Upper lobe of right lung (tissue), 1 donor: Measurements from ENCODE around the gene FLII. TPM values are rescaled to one million over a fixed set of nuclear protein-coding genes. Genes with fewer than 3 reads are reported as not detected.

Experiments
- ATAC-seq: fragments of 200-7000 bp; cut with Tn5 transposase; one replicate; pipeline ENCODE4 v1.9.1; 2020; ENCODE audit warnings: mild to moderate bottlenecking, moderate library complexity
- DNase-seq: peaks from one replicate; pipeline ENCODE4 v3.0.0-alpha.2; 2020
- H3K27ac ChIP-seq: fragments of 200-600 bp; one replicate; pipeline ENCODE4 v1.8.0; 2022
- H3K27me3 ChIP-seq: fragments of 200-600 bp; one replicate; pipeline ENCODE4 v1.8.0; 2022; ENCODE audit warnings: mild to moderate bottlenecking
- H3K36me3 ChIP-seq: fragments of 200-600 bp; one replicate; pipeline ENCODE4 v1.8.0; 2022
- H3K4me1 ChIP-seq: fragments of 200-600 bp; one replicate; pipeline ENCODE4 v1.8.0; 2022
- H3K4me3 ChIP-seq: fragments of 200-600 bp; one replicate; pipeline ENCODE4 v1.8.0; 2022; ENCODE audit warnings: mild to moderate bottlenecking
- H3K9me3 ChIP-seq: fragments of 200-600 bp; one replicate; pipeline ENCODE4 v1.8.0; 2022
- CTCF ChIP-seq: fragments of 200-600 bp; IDR thresholded peaks from one replicate; pipeline ENCODE4 v1.8.0; 2022; ENCODE audit warnings: antibody characterized with exemption
- intact Hi-C: fragments of 100-400 bp; cut with DNase I; formaldehyde crosslinking; loops from one replicate; pipeline ENCODE4 v1.11.0; 2022
- total RNA-seq: library from RNA; stranded (reverse); fragmentation: NEBNext Ultra II Directional; extraction: Animal tissue kit (Norgen Biotek cat#: 25700); gene quantifications from one replicate; pipeline ENCODE4 v1.2.1, GENCODE V29; 2021
- donor health status: DM: no; HTN: yes; CAD: no; lungs with severe emphysema.

FLII gene
- total RNA-seq, 1 donor from 2014 or later, result 295 TPM

GRCh38 chr17:18257982-18258355 is 569 bp downstream of the FLII start:
- H3K4me3 ChIP-seq, result peak overlapping the region; percentile 99
- peak; percentile 90 for DNase-seq
- ATAC-seq, result peak; percentile 68
- peaks cover 39% of the 10 kb centered on the region for H3K36me3 ChIP-seq
- H3K27ac ChIP-seq, result peak overlapping the region; percentile 98
- peak; percentile 7 for TF ChIP-seq CTCF
- H3K4me1 ChIP-seq, result peaks cover 41% of the 10 kb centered on the region
- no peaks in the 10 kb centered on the region for H3K9me3 ChIP-seq
- no peaks in the 10 kb centered on the region for H3K27me3 ChIP-seq
- intact Hi-C loops, result no loop called here

- intact Hi-C loops, result no loop called here
- Histone ChIP-seq H3K36me3 (peaks cover 43% of the 10 kb centered on the region), H3K4me1 (peaks cover 39% of the 10 kb centered on the region), H3K9me3 (no peaks in the 10 kb centered on the region), H3K27ac (peak overlapping the region; percentile 98), H3K4me3 (peak overlapping the region; percentile 99), H3K27me3 (no peaks in the 10 kb centered on the region)
- TF ChIP-seq CTCF, result no peak
- DNase-seq, result peak; percentile 84
- ATAC-seq, result peak; percentile 30
Measured at GRCh38 chr17:18257268-18257981, 1.1 kb downstream of the FLII start.

DNA sequence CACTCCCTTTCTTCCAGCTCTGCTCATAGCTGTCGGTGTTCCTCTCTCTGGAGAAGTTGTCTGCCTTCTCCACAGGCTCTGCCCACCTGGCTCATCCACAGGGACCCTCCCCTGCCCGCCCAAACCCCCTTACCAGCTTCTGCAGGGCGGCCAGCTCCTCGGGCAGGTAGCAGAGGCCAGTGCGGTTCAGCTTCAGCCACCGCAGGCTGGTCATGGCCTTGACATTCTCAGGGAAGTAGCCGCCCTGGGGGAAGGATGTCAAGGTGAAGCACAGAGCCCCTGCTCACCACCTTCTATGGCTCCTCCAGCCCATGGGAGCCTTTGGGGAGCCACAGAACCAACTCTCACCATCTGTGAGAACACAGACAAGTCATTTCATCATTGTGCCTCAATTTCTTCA is 1.8 kb downstream of the FLII start:
- no peak for TF ChIP-seq CTCF
- DNase-seq, result no peak
- intact Hi-C loops, result no loop called here
- Histone ChIP-seq H3K36me3 (peaks cover 50% of the 10 kb centered on the region), H3K4me3 (peak overlapping the region; percentile 99), H3K4me1 (peaks cover 33% of the 10 kb centered on the region), H3K9me3 (no peaks in the 10 kb centered on the region), H3K27ac (peak overlapping the region; percentile 98), H3K27me3 (no peaks in the 10 kb centered on the region)
- ATAC-seq, result no peak

DNA sequence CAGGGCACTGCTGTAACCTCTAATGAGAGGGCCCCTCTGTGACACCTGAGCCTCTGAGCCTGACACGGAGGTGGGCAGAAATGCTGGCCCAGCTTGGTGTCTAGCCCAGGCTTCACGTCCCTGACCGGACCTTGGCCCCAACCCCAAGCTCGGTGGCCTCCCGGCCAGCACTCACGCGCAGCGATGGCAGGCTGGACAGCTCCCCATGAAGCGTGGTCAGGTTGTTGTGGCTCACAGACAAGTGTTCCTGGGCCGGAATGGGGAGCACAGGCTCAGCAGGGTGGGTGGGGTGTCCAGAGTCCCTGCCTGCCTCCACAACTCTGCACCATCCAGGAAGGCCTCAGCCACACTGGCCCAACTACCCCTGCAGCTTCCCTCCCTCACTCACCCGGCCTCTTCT is 2.2 kb downstream of the FLII start:
- DNase-seq (no peak), ATAC-seq (no peak)
- Histone ChIP-seq H3K27me3 (no peaks in the 10 kb centered on the region), H3K4me3 (no peak overlapping the region), H3K27ac (no peak overlapping the region), H3K36me3 (peaks cover 54% of the 10 kb centered on the region), H3K9me3 (no peaks in the 10 kb centered on the region), H3K4me1 (peaks cover 29% of the 10 kb centered on the region)
- no peak for TF ChIP-seq CTCF
- intact Hi-C loops, result no loop called here

- Histone ChIP-seq H3K27ac (no peak overlapping the region), H3K4me3 (no peak overlapping the region), H3K27me3 (no peaks in the 10 kb centered on the region), H3K4me1 (peaks cover 25% of the 10 kb centered on the region), H3K36me3 (peaks cover 67% of the 10 kb centered on the region), H3K9me3 (no peaks in the 10 kb centered on the region)
- DNase-seq (no peak), ATAC-seq (no peak)
- intact Hi-C loops, result no loop called here
- TF ChIP-seq CTCF, result no peak
Measured at GRCh38 chr17:18254888-18255649, 3.5 kb downstream of the FLII start.
